H1 (cell line): Measurements from ENCODE around the gene ZNF189. TPM values are rescaled to one million over a fixed set of nuclear protein-coding genes. Genes with fewer than 3 reads are reported as not detected.
A peak's percentile ranks its signal among the peaks of the same experiment; 100 is the strongest.

Source experiments
- CTCF ChIA-PET: fragments of 300-600 bp; sonication (Branson Sonifier 250); formaldehyde crosslinking; loops from one replicate; lab custom pipeline; 2021; ENCODE audit not compliant: partially characterized antibody; lab: Charles Lee
- POLR2A ChIA-PET: fragments of 300-600 bp; sonication (Branson Sonifier 250); formaldehyde crosslinking; loops from one replicate; lab custom pipeline; 2021; ENCODE audit warnings: inconsistent platforms; ENCODE audit not compliant: partially characterized antibody; lab: Charles Lee
- DNase-seq, 2 experiments: peaks; one replicate each; pipeline versions ENCODE4 v3.0.0 to v3.0.0-alpha.2; 2010 to 2022; ENCODE audit warnings: low spot score in 2 of 2, low read depth in 1 of 2, mixed read lengths in 1 of 2
- FAIRE-seq: peaks from 2 replicates; lab custom pipeline; 2011; peaks lifted over from hg19 to GRCh38; lab: Jason Lieb, UNC
- H2AFZ ChIP-seq: 2 replicates; pipeline ENCODE4 v1.8.1; 2012; ENCODE audit warnings: low read length, inconsistent platforms
- H2AK5ac ChIP-seq: 2 replicates; pipeline ENCODE4 v1.6.1; 2013; ENCODE audit warnings: low read depth, low read length
- H2BK120ac ChIP-seq: replicated peaks from 2 replicates; pipeline ENCODE3; 2013; ENCODE audit warnings: low read depth, low read length, inconsistent platforms
- H2BK12ac ChIP-seq: 2 replicates; pipeline ENCODE4 v1.6.1; 2013; ENCODE audit warnings: low read depth, low read length
- H2BK15ac ChIP-seq: 2 replicates; pipeline ENCODE4 v1.6.1; 2013; ENCODE audit warnings: low read length
- H2BK20ac ChIP-seq: 2 replicates; pipeline ENCODE4 v1.6.1; 2013; ENCODE audit warnings: low read length
- H2BK5ac ChIP-seq: 2 replicates; pipeline ENCODE4 v1.6.1; 2013; ENCODE audit warnings: low read depth, low read length
- H3K14ac ChIP-seq: 2 replicates; pipeline ENCODE4 v1.6.1; 2013; ENCODE audit warnings: inconsistent platforms; ENCODE audit not compliant: insufficient read length
- H3K18ac ChIP-seq: 2 replicates; pipeline ENCODE4 v1.6.1; 2013; ENCODE audit warnings: low read length; ENCODE audit errors: extremely low read depth
- H3K23ac ChIP-seq: 2 replicates; pipeline ENCODE4 v1.6.1; 2013; ENCODE audit warnings: inconsistent platforms; ENCODE audit not compliant: insufficient read length
- H3K23me2 ChIP-seq: 2 replicates; pipeline ENCODE4 v1.6.1; 2013; ENCODE audit warnings: low read depth, low read length
- H3K27ac ChIP-seq: 2 replicates; pipeline ENCODE4 v1.6.1; 2011; ENCODE audit warnings: low read depth, low read length, inconsistent platforms
- H3K27me3 ChIP-seq, 4 experiments: replicated peaks in 1 of 4; 1 replicate in 1 of 4; 2 replicates in 3 of 4; pipeline versions ENCODE4 v1.6.1 to v1.8.1; 2011 to 2013; ENCODE audit warnings: low read length in 3 of 4, mild to moderate bottlenecking in 3 of 4, inconsistent platforms in 2 of 4, mixed read lengths in 2 of 4, moderate library complexity in 1 of 4; ENCODE audit not compliant: control insufficient read depth in 3 of 4, insufficient read depth in 3 of 4; ENCODE audit errors: extremely low read depth in 1 of 4
- H3K36me3 ChIP-seq, 4 experiments: 2 replicates each; pipeline versions ENCODE4 v1.6.1 to v1.8.1; 2011 to 2013; ENCODE audit warnings: mild to moderate bottlenecking in 4 of 4, low read length in 3 of 4, moderate library complexity in 2 of 4, control low read depth in 1 of 4, inconsistent platforms in 1 of 4; ENCODE audit not compliant: insufficient read depth in 4 of 4, control insufficient read depth in 2 of 4
- H3K4ac ChIP-seq: replicated peaks from 2 replicates; pipeline ENCODE3; 2013; ENCODE audit warnings: low read length, low read depth, mixed read lengths, inconsistent platforms; ENCODE audit not compliant: insufficient read length
- H3K4me1 ChIP-seq, 4 experiments: replicated peaks in 1 of 4; 1 replicate in 1 of 4; 2 replicates in 3 of 4; pipeline versions ENCODE4 v1.6.1 to v1.8.1; 2011 to 2013; ENCODE audit warnings: low read length in 3 of 4, inconsistent platforms in 2 of 4, mixed read lengths in 1 of 4; ENCODE audit not compliant: insufficient read depth in 4 of 4, control insufficient read depth in 3 of 4
- H3K4me2 ChIP-seq, 2 experiments: 2 replicates each; pipeline versions ENCODE4 v1.6.1 to v1.8.1; 2011 to 2013; ENCODE audit warnings: low read depth in 2 of 2, low read length in 2 of 2, control low read depth in 1 of 2, inconsistent platforms in 1 of 2, mild to moderate bottlenecking in 1 of 2; ENCODE audit not compliant: insufficient read depth in 1 of 2
- H3K4me3 ChIP-seq, 4 experiments: fragments of 200-600, 300-600 bp in 1 of 4; sonication (generic), shearing (Covaris generic), sonication (Bioruptor Twin) in 1 of 4; 2 replicates each; pipeline versions ENCODE4 v1.5.1 to v1.8.1; 2011 to 2016; ENCODE audit warnings: low read length in 4 of 4, low read depth in 3 of 4, control low read depth in 2 of 4, inconsistent platforms in 2 of 4, mild to moderate bottlenecking in 2 of 4, mixed read lengths in 1 of 4, moderate library complexity in 1 of 4; ENCODE audit not compliant: insufficient read depth in 2 of 4; ENCODE audit errors: extremely low read depth in 1 of 4
- H3K56ac ChIP-seq: replicated peaks from 2 replicates; pipeline ENCODE3; 2013; ENCODE audit warnings: low read depth, mild to moderate bottlenecking, mixed read lengths, low read length, inconsistent platforms; ENCODE audit not compliant: insufficient read length
- H3K79me1 ChIP-seq: 2 replicates; pipeline ENCODE4 v1.6.1; 2013; ENCODE audit warnings: low read depth, low read length, control low read depth
- H3K79me2 ChIP-seq, 2 experiments: 2 replicates each; pipeline versions ENCODE4 v1.6.1 to v1.8.1; 2012 to 2013; ENCODE audit warnings: low read length in 2 of 2, mild to moderate bottlenecking in 2 of 2, inconsistent platforms in 1 of 2; ENCODE audit not compliant: insufficient read depth in 2 of 2, control insufficient read depth in 1 of 2
- H3K9ac ChIP-seq, 4 experiments: replicated peaks in 1 of 4; 1 replicate in 1 of 4; 2 replicates in 3 of 4; pipeline versions ENCODE4 v1.6.1 to v1.8.1; 2011 to 2013; ENCODE audit warnings: low read depth in 3 of 4, low read length in 3 of 4, control low read depth in 2 of 4, mild to moderate bottlenecking in 2 of 4, moderate library complexity in 2 of 4, inconsistent platforms in 1 of 4; ENCODE audit errors: extremely low read depth in 1 of 4
- H3K9me3 ChIP-seq, 2 experiments: 2 replicates each; pipeline versions ENCODE4 v1.6.1 to v1.8.1; 2012 to 2013; ENCODE audit warnings: mild to moderate bottlenecking in 2 of 2, moderate library complexity in 2 of 2, control low read depth in 1 of 2, inconsistent platforms in 1 of 2, low read depth in 1 of 2, low read length in 1 of 2, mixed read lengths in 1 of 2; ENCODE audit not compliant: insufficient read depth in 2 of 2
- H4K20me1 ChIP-seq, 2 experiments: replicated peaks in 1 of 2; 2 replicates each; pipeline versions ENCODE3 to v1.8.1; 2011 to 2013; ENCODE audit warnings: inconsistent platforms in 2 of 2, low read length in 2 of 2, mild to moderate bottlenecking in 1 of 2; ENCODE audit not compliant: insufficient read depth in 2 of 2, control insufficient read depth in 1 of 2
- H4K5ac ChIP-seq: 2 replicates; pipeline ENCODE4 v1.6.1; 2013; ENCODE audit warnings: low read length, low read depth, mixed read lengths, inconsistent platforms; ENCODE audit not compliant: insufficient read length
- H4K8ac ChIP-seq: 2 replicates; pipeline ENCODE4 v1.8.0; 2013; ENCODE audit warnings: mild to moderate bottlenecking, moderate library complexity, low read length, inconsistent platforms; ENCODE audit not compliant: insufficient read depth; ENCODE audit errors: extremely low read depth
- H4K91ac ChIP-seq: replicated peaks from 2 replicates; pipeline ENCODE3; 2013; ENCODE audit warnings: low read length, mixed read lengths, inconsistent platforms; ENCODE audit not compliant: insufficient read length
- ASH2L ChIP-seq: fragments of 200-600, 300-600 bp; sonication (generic); IDR thresholded peaks from one replicate; pipeline ENCODE4 v1.7.1; 2017; ENCODE audit warnings: low read length
- BACH1 ChIP-seq: IDR thresholded peaks from 2 replicates; pipeline ENCODE4 v1.6.1; 2012; ENCODE audit warnings: low read length, improper control_type of control experiment
- BCL11A ChIP-seq, 2 experiments: IDR thresholded peaks; one replicate each; pipeline ENCODE4 v1.6.1; 2011; ENCODE audit warnings: low read depth in 2 of 2, low read length in 2 of 2, mild to moderate bottlenecking in 2 of 2
- CREB1 ChIP-seq: IDR thresholded peaks from 2 replicates; pipeline ENCODE4 v1.6.1; 2012; ENCODE audit warnings: inconsistent platforms
- CTCF ChIP-seq, 3 experiments: IDR thresholded peaks; 1 replicate in 2 of 3; 2 replicates in 1 of 3; pipeline versions ENCODE4 v1.5.1 to v1.6.1; 2011; ENCODE audit warnings: low read length in 3 of 3, mild to moderate bottlenecking in 3 of 3, inconsistent platforms in 2 of 3, low read depth in 1 of 3, moderate library complexity in 1 of 3; ENCODE audit not compliant: insufficient read depth in 1 of 3; ENCODE audit errors: control extremely low read depth in 1 of 3
- GABPA ChIP-seq: IDR thresholded peaks from 2 replicates; pipeline ENCODE4 v1.6.1; 2011; ENCODE audit warnings: mild to moderate bottlenecking, low read length, moderate library complexity, borderline replicate concordance; ENCODE audit not compliant: insufficient read depth
- RFX5 ChIP-seq: IDR thresholded peaks from 2 replicates; pipeline ENCODE4 v1.6.1; 2011; ENCODE audit warnings: low read depth, low read length, improper control_type of control experiment, borderline replicate concordance
- USF2 ChIP-seq: IDR thresholded peaks from 2 replicates; pipeline ENCODE4 v1.6.1; 2011; ENCODE audit warnings: low read length, improper control_type of control experiment
- WGBS, 2 experiments: shearing (Covaris generic) in 1 of 2; methylation state at CpG; one replicate each; pipeline versions ENCODE4 v1.1.6 to v1.1.7; 2013 to 2015; ENCODE audit warnings: low lambda C conversion rate in 2 of 2, mixed read lengths in 2 of 2, inconsistent platforms in 1 of 2, low coverage in 1 of 2, missing lambda C conversion rate in 1 of 2; ENCODE audit not compliant: insufficient replicate concordance in 2 of 2, insufficient coverage in 1 of 2, insufficient read length in 1 of 2; ENCODE audit errors: extremely low coverage in 1 of 2, missing lambda C conversion rate in 1 of 2; 5-methylcytosine and 5-hydroxymethylcytosine counted together
- polyA plus RNA-seq, 7 experiments: library from polyadenylated mRNA; depleted of rRNA in 3 of 7; stranded (reverse) in 5 of 7; unstranded in 2 of 7; fragments of >200 nt in 5 of 7; fragments of 200-250 nt in 2 of 7; gene quantifications; 1 replicate in 5 of 7; 2 replicates in 1 of 7; 4 replicates in 1 of 7; pipeline versions ENCODE4 v1.2.1 to v1.2.3, GENCODE V29; 2011 to 2013; ENCODE audit warnings: missing spikeins in 2 of 7, mixed read lengths in 2 of 7
- total RNA-seq: library from RNA; stranded (reverse); fragmentation: NEBNext Ultra II Directional; extraction: Animal tissue kit (Norgen Biotek cat#: 25700); gene quantifications from 2 replicates; pipeline ENCODE4 v1.2.1, GENCODE V29; 2021

ZNF189 gene
- total and polyA plus RNA-seq, 2 of the 8 experiments (the other 6 are each of a cell fraction or from before 2014, with no cell fraction given): 1.9 to 12.3 TPM

GRCh38 chr9:101449071-101449721 lies 50.5 kb downstream of the ZNF189 start:
- peak overlapping the region; percentile 83 for H4K5ac ChIP-seq
- H2AK5ac ChIP-seq: no peak overlapping the region
- H3K9ac ChIP-seq: peak overlapping the region in 1 of 4 experiments; percentile 69; a peak in 3 of 7 replicates
- H2BK15ac ChIP-seq: no peak overlapping the region
- H3K56ac ChIP-seq: peak overlapping the region; percentile 25
- peak; percentile 44 to 92 for DNase-seq
- H3K23ac ChIP-seq: no peak overlapping the region
- no peaks in the 10 kb centered on the region for H4K20me1 ChIP-seq
- H2BK12ac ChIP-seq: no peak overlapping the region; the same call in 1 of the 2 replicates
- H4K8ac ChIP-seq: peak overlapping the region; percentile 81
- H3K23me2 ChIP-seq: peaks cover 1% of the 10 kb centered on the region; the same call in 1 of the 2 replicates
- no peak overlapping the region for H2BK120ac ChIP-seq
- 3% methylated on average over 32 of the region's 40 CpGs; no CpG with 5 or more reads in 1 of the 2 experiments for WGBS, 2 experiments
- H3K36me3 ChIP-seq: no peaks in the 10 kb centered on the region
- peak overlapping the region; percentile 1 to 73; a peak in 3 of 4 replicates for H3K4me2 ChIP-seq
- no peak overlapping the region for H3K4ac ChIP-seq
- CTCF ChIA-PET: interaction anchor here (0.6 to 2.3 kb wide), 48 partner anchors 9 to 150 kb away, joined by 3 to 48 read pairs (median 5); partner anchors contain the start of genes ALDOB, MRPL50, RNF20 and ZNF189
- H2AFZ ChIP-seq: peak overlapping the region; percentile 84; the same call in 1 of the 2 replicates
- no peaks in the 10 kb centered on the region; a peak in 1 of 7 replicates for H3K4me1 ChIP-seq
- peak overlapping the region; percentile 53 to 83 (median 67) for H3K4me3 ChIP-seq
- peak overlapping the region; percentile 75; the same call in 1 of the 2 replicates for H3K18ac ChIP-seq
- no peak overlapping the region for H3K27ac ChIP-seq
- H3K79me2 ChIP-seq: no peaks in the 10 kb centered on the region
- no peaks in the 10 kb centered on the region for H3K79me1 ChIP-seq
- peaks cover 2 to 6% of the 10 kb centered on the region in 2 experiments; a peak in 2 of 4 replicates for H3K9me3 ChIP-seq
- peak overlapping the region; percentile 34 for H4K91ac ChIP-seq
- peak; percentile 60 for FAIRE-seq
- POLR2A ChIA-PET: interaction anchor here (1.0 to 1.6 kb wide), 3 partner anchors 9 to 85 kb away, joined by 3 to 6 read pairs (median 3); partner anchors contain the start of gene RNF20
- no peak overlapping the region for H3K14ac ChIP-seq
- no peak overlapping the region for H2BK5ac ChIP-seq
- H2BK20ac ChIP-seq: no peak overlapping the region
- no peaks in the 10 kb centered on the region for H3K27me3 ChIP-seq
- TF ChIP-seq BCL11A (IDR thresholded peaks at IDR 0.05; ENCODE audit: low read depth in 2 of 2, low read length in 2 of 2) (no peak), USF2 (no peak; the same call in 1 of the 2 replicates), GABPA (no peak), RFX5 (no peak), ASH2L (peak; percentile 72), BACH1 (no peak), CREB1 (peak; percentile 27), CTCF (IDR thresholded peaks at IDR 0.05; ENCODE audit: control extremely low read depth in 1 of 3, insufficient read depth in 1 of 3, low read depth in 1 of 3, low read length in 3 of 3) (peak; percentile 87 to 93 (median 87))
